Activated naive CD8-positive, alpha-beta T cell treated with anti-CD3 and anti-CD28 coated beads, Interleukin-2, amount 10 ng/mL, durations not matched to agents 7 days and 5 days (primary cell): ENCODE results near the gene CREB3L1. TPM values are rescaled to one million over a fixed set of nuclear protein-coding genes. Genes with fewer than 3 reads are reported as not detected.
A peak's percentile ranks its signal among the peaks of the same experiment; 100 is the strongest.

ENCODE experiments used
- ATAC-seq: fragments of 150-1000 bp; cut with Tn5 transposase; one replicate; pipeline ENCODE4 v1.10.0; 2021; ENCODE audit warnings: low read depth, moderate library complexity
- POLR2A ChIA-PET: fragments of 350-600 bp; sonication (Branson Sonifier 250); formaldehyde crosslinking; loops from one replicate; lab custom pipeline; 2021; ENCODE audit warnings: antibody characterized with exemption; lab: Charles Lee
- DNase-seq: peaks from one replicate; pipeline ENCODE4 v3.0.0; 2021
- H3K27ac Mint-ChIP-seq: one replicate; pipeline ENCODE4 v1.8.0; 2022; ENCODE audit warnings: mild to moderate bottlenecking, mixed read lengths
- H3K27me3 Mint-ChIP-seq: one replicate; pipeline ENCODE4 v1.8.0; 2022; ENCODE audit warnings: mild to moderate bottlenecking, moderate library complexity, mixed read lengths
- H3K36me3 Mint-ChIP-seq: one replicate; pipeline ENCODE4 v1.8.0; 2021; ENCODE audit warnings: mild to moderate bottlenecking, mixed read lengths
- H3K4me1 Mint-ChIP-seq: one replicate; pipeline ENCODE4 v1.8.0; 2021; ENCODE audit warnings: mixed read lengths
- H3K4me3 Mint-ChIP-seq: one replicate; pipeline ENCODE4 v1.8.0; 2022; ENCODE audit warnings: mild to moderate bottlenecking, moderate library complexity, mixed read lengths
- H3K9me3 Mint-ChIP-seq: one replicate; pipeline ENCODE4 v1.8.0; 2021; ENCODE audit warnings: mixed read lengths
- total RNA-seq, 2 experiments: library from RNA; stranded (reverse); gene quantifications; one replicate each; pipeline ENCODE4 v1.2.3, GENCODE V29; 2021

Gene CREB3L1
- total RNA-seq, 2 experiments from 2014 or later: not detected

DNA sequence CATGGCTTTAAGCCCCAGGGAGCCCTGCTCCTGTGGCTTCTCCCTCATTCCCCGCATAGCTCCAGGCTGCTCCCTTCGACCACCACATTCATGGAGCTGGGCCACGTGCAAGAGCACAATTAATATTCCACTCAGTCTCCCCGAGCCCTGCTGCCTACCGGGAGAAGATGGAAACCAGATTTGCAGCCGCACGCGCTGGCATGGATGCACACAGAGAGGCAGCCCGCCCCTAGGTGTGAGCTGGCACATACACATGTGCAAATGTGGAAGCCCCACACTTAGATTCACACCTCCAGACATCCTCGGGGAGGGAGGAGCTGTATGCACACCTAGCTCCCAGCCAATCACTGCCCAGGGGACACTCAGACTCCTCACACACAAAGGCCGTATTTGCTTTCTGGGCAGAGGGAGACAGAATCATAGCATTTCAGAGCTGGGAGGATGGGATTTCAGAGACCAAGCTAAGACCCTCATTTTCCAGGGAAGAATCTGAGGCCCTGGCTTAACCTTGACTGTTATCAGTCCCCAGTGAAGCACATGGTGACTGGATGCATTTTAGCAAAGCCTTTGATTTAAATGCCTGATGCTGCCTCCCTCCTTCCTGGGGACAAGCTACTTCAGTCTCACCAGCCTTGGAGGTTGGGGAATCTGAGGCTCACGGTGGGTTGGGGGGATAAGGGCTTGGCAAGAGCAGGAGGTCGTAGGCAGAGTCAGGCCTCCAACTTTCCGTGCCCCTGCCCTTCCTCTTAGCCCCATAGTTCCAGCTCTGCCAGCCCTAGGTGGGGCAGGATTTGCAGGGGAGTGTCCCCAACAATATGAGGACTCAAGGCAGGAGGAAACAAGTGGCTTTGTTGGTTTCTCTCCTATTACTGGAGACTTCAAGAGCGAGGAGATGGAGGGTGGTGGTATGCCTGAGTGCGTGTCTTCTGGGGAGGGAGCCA is 5.3 kb upstream of the CREB3L1 start:
- H3K27ac Mint-ChIP-seq: no peak overlapping the region
- POLR2A ChIA-PET: no interaction called here
- no peaks in the 10 kb centered on the region for H3K36me3 Mint-ChIP-seq
- no peak overlapping the region for H3K4me3 Mint-ChIP-seq
- ATAC-seq (no peak), DNase-seq (no peak)
- H3K4me1 Mint-ChIP-seq: peaks cover 7% of the 10 kb centered on the region
- H3K27me3 Mint-ChIP-seq: peaks cover 28% of the 10 kb centered on the region
- H3K9me3 Mint-ChIP-seq: no peaks in the 10 kb centered on the region

DNA sequence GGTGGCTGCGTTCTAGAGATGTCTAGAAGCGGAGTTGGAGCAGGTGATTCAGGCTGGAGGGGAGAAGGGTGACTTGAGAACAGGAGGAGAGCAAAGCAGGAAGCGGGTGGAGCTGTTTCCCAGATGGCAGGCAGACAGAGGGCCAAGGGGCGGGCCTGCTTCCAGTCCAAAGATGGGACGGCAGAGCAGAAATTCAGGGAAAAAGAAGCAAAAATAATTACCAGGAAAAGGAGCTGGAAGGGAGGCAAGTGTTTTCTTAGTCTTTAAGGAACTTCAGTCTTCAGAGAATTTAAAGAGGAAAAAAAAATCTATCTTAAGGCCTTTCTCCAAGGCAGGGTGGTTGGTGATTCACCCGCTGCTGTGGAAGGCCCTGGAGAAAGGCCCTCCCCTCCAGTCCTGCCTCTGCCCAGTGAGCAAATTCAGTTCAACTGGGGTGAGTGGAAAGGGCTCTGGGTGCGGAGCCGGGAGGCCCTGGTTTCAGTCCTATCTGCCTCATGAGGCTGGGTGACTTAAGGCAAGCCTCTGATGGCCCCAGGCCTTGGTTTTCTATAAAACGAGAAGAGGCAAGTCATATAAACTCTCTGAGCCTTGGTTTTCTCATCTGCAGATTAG is 4.5 kb upstream of the CREB3L1 start:
- ATAC-seq (no peak), DNase-seq (no peak)
- POLR2A ChIA-PET: no interaction called here
- no peak overlapping the region for H3K4me3 Mint-ChIP-seq
- H3K9me3 Mint-ChIP-seq: no peaks in the 10 kb centered on the region
- no peaks in the 10 kb centered on the region for H3K36me3 Mint-ChIP-seq
- H3K27me3 Mint-ChIP-seq: peaks cover 32% of the 10 kb centered on the region
- peaks cover 7% of the 10 kb centered on the region for H3K4me1 Mint-ChIP-seq
- no peak overlapping the region for H3K27ac Mint-ChIP-seq

DNA sequence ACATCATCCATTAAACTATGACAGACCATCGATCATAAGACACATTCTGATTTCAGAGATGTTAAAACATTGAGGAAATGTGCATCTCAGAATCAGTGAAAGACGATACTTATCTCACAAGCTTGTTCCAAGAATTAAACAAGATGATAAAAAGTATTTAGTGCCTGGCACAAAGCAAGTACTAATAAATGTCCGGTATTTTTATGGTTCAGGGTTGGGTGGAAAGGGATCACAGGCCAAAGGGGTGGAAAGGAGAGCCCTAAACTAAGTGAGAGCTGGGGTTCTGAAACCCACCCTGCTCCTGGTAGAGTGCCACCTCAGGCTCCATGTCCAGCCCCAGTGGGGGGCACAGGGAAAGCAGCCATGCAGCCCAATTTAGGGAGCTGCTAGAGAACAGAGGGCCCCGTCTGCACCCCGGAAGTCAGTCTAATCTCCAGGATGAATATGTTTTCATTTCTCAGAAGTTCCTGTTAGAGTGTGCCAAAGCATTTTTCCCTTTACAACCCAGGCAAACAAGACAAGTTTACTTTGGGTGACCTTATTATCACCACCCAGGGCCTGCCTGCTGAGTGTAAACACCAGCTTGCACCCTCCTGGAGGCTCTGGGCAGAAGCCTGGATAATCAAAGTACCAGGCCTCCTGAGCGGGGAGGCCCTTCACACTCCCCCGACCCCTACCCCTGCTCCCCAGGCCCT is 3.8 kb upstream of the CREB3L1 start:
- Mint-ChIP-seq H3K4me3 (no peak overlapping the region), H3K4me1 (peaks cover 7% of the 10 kb centered on the region), H3K9me3 (no peaks in the 10 kb centered on the region), H3K27ac (no peak overlapping the region), H3K27me3 (peaks cover 37% of the 10 kb centered on the region), H3K36me3 (no peaks in the 10 kb centered on the region)
- POLR2A ChIA-PET: interaction anchor here (1.1 kb wide), 1 partner anchor 30 kb away, joined by 3 read pairs; no protein-coding TSS in a partner anchor
- DNase-seq (no peak), ATAC-seq (no peak)

DNA sequence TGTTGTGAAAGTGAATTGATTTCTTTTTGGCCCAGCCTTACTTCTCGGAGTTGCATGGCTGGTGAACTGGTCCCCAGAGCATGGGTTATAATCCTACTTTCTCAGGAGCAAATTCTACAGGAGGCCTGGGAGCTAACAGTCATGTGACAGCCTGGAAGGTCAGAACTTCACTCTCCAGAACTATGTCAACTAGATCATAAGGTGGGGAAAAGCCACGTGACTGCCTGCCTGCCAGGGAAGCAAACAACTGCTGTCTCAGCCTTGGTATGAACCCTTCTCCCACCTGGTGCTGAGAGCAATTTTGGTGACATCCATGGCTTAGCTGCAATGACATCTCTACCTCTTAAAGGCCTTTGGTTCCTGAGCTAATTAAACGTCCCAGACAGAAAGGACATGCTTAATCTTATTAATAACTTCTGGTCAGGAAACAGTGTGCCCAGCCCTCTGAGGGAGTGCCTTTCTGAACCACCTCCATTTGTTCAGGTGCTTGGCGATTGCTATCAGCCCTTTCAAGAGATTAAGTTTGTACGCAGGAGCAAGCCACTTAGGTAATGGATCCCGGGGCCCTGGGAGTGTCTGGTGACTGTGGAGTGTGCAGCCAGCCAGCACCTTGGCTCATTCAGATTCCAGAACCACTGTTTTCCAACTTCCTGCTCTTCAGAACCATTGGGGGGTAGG is 1.4 kb upstream of the CREB3L1 start:
- Mint-ChIP-seq H3K4me1 (peaks cover 10% of the 10 kb centered on the region), H3K36me3 (no peaks in the 10 kb centered on the region), H3K4me3 (no peak overlapping the region), H3K27me3 (peaks cover 45% of the 10 kb centered on the region), H3K9me3 (no peaks in the 10 kb centered on the region), H3K27ac (no peak overlapping the region)
- DNase-seq: no peak
- ATAC-seq: no peak
- POLR2A ChIA-PET: no interaction called here

DNA sequence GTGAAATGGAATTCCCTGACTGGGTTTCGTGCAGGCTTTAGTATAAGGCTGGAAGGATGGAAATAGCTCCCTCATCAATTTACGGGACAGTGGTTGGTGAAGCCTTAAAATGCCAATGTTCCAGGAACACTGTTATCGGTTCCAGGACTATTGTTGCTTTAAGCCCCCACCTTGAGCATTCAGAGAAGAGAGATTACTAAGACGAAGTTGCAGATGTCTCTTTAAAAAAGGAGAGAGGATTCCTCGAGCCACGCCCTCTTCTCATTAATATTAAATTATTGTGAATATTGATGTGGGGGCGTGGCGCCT is 195 bp upstream of the CREB3L1 start:
- POLR2A ChIA-PET: no interaction called here
- ATAC-seq (no peak), DNase-seq (no peak)
- Mint-ChIP-seq H3K4me3 (no peak overlapping the region), H3K36me3 (no peaks in the 10 kb centered on the region), H3K27ac (no peak overlapping the region), H3K27me3 (peaks cover 43% of the 10 kb centered on the region), H3K4me1 (peaks cover 10% of the 10 kb centered on the region), H3K9me3 (no peaks in the 10 kb centered on the region)

DNA sequence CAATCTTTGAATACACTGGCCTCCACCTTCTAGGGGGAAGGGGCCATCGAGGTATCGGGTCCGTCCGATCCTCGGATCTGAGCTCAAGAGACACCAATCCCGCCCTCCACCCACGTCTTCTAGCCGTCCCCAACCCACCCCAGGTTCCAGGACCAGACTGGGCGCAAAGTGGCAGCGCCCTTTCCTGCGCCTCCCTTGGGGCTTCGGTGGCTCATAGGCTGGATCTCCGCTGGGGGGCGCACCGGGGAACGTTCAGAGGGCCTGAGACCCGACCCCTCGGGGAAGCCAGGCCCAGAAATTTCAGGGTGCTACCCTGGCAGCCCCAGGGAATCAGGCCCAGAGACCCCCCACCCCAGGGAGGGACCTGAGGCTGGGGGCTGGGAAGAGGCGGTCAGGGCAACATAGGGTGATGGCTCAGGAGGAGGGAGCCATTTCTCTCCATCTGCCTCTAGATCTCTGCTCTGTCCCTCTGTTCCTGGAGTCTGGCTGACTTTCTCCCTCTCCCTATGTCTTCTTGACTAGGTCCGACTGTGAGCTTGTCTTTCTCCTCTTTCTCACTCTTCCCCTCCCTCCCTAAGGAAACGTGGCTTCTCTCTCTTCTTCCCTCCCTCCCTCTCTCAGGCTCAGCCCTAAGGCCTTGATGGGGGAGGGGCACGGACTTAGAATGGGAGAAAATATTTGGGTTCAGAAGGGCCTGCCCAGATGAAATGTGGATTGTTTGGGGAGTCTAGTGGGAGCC is 1.1 kb downstream of the CREB3L1 start:
- no peak overlapping the region for H3K4me3 Mint-ChIP-seq
- H3K27me3 Mint-ChIP-seq: peaks cover 44% of the 10 kb centered on the region
- H3K4me1 Mint-ChIP-seq: peaks cover 5% of the 10 kb centered on the region
- no peak overlapping the region for H3K27ac Mint-ChIP-seq
- H3K9me3 Mint-ChIP-seq: no peaks in the 10 kb centered on the region
- POLR2A ChIA-PET: interaction anchor here (0.5 kb wide), 2 partner anchors 109 to 434 kb away, joined by 3 read pairs; no protein-coding TSS in a partner anchor
- H3K36me3 Mint-ChIP-seq: no peaks in the 10 kb centered on the region
- DNase-seq: peak; percentile 51
- ATAC-seq: peak; percentile 40

DNA sequence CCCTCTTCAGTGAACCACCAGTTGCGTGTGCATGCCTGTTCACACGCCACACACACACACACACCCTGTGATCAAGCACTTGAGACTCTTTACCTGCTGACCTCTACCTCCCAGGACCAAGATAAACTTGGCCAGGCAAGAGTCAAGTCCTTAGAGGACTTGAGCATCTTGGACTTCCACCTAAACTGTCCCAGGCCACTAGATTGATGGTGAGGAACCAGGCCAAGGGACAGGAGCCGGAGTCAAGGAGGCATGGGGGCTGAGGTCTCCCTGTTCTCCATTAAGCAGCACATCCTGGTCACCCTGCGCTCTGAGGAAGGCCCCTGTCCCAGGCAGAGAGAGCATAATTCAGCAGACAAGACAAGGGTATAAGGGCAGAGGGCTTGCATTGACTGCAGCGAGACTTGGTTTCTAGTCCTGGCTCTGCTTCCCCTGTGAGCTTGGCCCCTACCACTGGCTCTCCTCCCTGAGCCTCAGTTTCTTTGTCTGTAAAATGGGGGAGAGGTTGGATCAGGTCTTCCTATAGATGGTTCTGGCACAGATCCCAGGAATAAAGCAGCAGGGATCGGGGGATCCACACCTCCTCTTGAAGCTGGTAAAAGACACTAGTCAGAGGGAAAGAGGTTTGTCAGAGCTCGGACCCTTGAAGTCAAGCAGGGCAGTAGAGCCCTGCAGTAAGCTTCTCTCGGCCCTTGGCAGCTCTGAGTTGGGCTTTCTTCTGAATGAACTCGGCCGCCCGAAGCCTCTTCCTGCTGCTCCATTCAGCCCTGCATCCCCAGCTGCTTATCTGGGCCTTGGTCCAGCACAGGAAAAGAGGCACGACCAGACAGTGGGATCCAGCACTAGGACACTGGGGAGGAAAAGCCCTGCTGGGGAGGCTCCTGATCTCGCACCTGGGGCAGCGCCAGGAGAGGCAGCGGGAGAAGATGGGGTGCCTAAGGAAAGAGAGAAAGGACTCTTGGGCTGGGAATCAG is 2.0 kb downstream of the CREB3L1 start:
- Mint-ChIP-seq H3K9me3 (no peaks in the 10 kb centered on the region), H3K27me3 (peaks cover 44% of the 10 kb centered on the region), H3K4me3 (no peak overlapping the region), H3K36me3 (no peaks in the 10 kb centered on the region), H3K4me1 (peaks cover 5% of the 10 kb centered on the region), H3K27ac (no peak overlapping the region)
- ATAC-seq (no peak), DNase-seq (no peak)
- POLR2A ChIA-PET: no interaction called here

DNA sequence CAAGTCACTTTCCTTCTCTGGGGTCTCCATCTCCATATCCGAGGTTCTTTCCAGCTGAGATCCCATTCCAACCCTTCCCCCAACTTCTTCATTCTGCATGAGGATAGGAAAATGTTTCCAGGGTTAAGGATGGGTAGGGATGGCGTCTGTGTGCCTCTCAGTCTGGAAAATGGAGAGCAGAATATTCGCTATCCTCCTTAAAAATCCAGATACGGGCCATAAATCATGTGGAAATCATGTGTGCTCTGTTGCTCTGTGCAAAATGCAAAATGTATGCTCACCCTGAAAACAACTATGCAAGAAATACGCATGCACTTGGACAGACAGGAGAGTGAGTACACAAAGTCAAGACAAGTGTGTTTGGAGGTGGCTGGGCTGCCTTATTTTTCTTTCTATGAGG is 3.2 kb downstream of the CREB3L1 start:
- H3K27ac Mint-ChIP-seq: no peak overlapping the region
- no peaks in the 10 kb centered on the region for H3K9me3 Mint-ChIP-seq
- no peaks in the 10 kb centered on the region for H3K36me3 Mint-ChIP-seq
- H3K4me1 Mint-ChIP-seq: peaks cover 5% of the 10 kb centered on the region
- no peak overlapping the region for H3K4me3 Mint-ChIP-seq
- H3K27me3 Mint-ChIP-seq: peaks cover 44% of the 10 kb centered on the region
- POLR2A ChIA-PET: no interaction called here
- no peak for ATAC-seq
- no peak for DNase-seq

DNA sequence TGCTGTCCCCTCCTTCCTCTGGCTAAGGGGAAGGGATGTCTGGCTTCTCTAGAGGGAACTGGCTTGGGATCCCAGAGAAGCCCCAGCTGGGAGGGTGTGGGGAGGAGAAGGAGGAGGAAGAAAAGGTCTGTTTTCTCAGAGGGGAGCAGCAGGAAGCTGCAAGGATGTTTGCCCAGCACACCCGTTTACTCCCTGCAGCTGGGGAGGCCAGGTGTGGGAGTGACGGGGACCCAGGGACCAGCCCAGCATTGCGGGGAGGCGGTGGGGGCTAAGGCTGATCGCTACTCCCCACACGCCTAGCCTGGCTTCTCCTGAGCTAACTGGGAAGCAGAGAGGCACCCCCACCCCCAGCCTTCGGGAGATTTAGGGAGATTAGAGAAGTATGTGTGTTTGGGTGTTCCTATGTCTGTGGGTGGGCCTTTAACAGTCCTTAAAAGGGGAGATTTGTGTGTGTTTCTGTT is 3.9 kb downstream of the CREB3L1 start:
- ATAC-seq: no peak
- POLR2A ChIA-PET: no interaction called here
- no peak overlapping the region for H3K27ac Mint-ChIP-seq
- no peak for DNase-seq
- no peak overlapping the region for H3K4me3 Mint-ChIP-seq
- no peaks in the 10 kb centered on the region for H3K9me3 Mint-ChIP-seq
- peaks cover 38% of the 10 kb centered on the region for H3K27me3 Mint-ChIP-seq
- no peaks in the 10 kb centered on the region for H3K36me3 Mint-ChIP-seq
- peaks cover 5% of the 10 kb centered on the region for H3K4me1 Mint-ChIP-seq

DNA sequence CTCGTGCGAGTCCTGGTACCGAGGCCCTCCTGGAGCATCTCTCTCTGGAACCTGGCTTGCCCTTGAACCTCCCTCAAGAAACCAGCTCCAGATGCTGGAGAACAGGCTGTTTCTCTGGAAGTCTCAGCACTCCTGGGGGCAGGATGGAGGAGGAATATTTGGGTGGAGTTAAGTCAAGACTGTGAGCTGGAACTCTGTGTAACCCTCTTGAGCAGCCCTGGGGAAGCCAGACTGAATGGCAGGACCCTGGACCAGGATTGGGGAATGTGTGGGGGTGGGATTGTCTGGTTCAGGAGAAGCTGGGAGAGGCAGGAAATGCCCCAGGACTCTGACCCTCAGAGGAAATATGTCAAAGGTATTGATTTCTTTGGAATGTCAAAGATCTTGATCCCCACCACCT is 7.7 kb downstream of the CREB3L1 start:
- Mint-ChIP-seq H3K36me3 (no peaks in the 10 kb centered on the region), H3K27me3 (peaks cover 13% of the 10 kb centered on the region), H3K4me1 (no peaks in the 10 kb centered on the region)

DNA sequence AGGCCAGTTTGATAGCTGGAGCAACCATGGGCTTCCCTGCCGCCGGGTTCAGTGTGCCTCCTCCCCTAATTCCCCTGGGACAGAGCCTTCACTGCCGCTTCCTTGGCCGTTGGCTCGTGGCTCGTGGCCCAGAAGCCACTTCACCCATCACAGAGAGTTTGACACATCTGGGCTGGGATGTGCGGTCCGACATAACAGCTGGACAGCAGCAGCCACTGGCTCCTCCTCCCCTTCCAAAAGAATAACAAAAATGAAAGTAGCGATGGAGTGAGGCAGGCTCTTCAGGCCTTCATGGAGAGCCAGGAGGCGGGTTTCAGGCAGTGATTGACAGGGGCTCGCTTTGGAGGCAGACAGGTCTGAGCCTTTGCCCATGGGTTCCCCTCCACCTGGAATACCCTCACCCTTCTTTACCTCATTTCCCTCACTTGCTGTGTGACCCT is 8.2 kb downstream of the CREB3L1 start:
- H3K27ac Mint-ChIP-seq: no peak overlapping the region
- no peaks in the 10 kb centered on the region for H3K36me3 Mint-ChIP-seq
- no peak for DNase-seq
- peaks cover 13% of the 10 kb centered on the region for H3K27me3 Mint-ChIP-seq
- POLR2A ChIA-PET: no interaction called here
- H3K4me1 Mint-ChIP-seq: no peaks in the 10 kb centered on the region
- ATAC-seq: no peak
- H3K9me3 Mint-ChIP-seq: no peaks in the 10 kb centered on the region
- H3K4me3 Mint-ChIP-seq: no peak overlapping the region

More for the DNA sequence above, 7.7 kb downstream of the CREB3L1 start:
- H3K9me3 Mint-ChIP-seq: no peaks in the 10 kb centered on the region
- no peak overlapping the region for H3K4me3 Mint-ChIP-seq
- no peak overlapping the region for H3K27ac Mint-ChIP-seq
- DNase-seq: no peak
- ATAC-seq: no peak
- POLR2A ChIA-PET: no interaction called here

DNA sequence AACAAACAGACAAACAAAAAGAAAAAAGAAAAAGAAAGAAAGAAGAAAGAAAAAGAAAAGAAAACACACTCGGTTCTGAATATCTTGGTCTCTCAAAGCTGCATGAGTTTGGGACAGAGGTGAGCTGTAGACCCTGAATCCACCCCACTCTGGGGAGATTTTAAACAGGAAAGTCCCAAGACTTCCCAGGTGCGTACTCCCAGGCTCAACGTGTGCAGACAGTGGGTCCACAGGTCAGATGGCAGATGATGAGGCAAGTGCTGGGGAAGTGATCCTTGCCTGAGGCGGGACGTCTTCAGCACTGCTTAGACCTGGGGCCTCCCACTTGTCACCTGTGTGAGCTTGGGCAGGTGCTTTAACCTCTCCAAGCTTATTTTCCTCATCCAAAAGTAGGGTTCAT is 9.3 kb downstream of the CREB3L1 start:
- H3K27ac Mint-ChIP-seq: no peak overlapping the region
- no peak for ATAC-seq

More for the DNA sequence above, 9.3 kb downstream of the CREB3L1 start:
- H3K27me3 Mint-ChIP-seq: peaks cover 7% of the 10 kb centered on the region
- POLR2A ChIA-PET: no interaction called here
- no peak overlapping the region for H3K4me3 Mint-ChIP-seq
- H3K4me1 Mint-ChIP-seq: no peaks in the 10 kb centered on the region
- no peak for DNase-seq
- no peaks in the 10 kb centered on the region for H3K36me3 Mint-ChIP-seq
- H3K9me3 Mint-ChIP-seq: no peaks in the 10 kb centered on the region
